ENCODE measurements around the gene GOSR2.

DNA sequence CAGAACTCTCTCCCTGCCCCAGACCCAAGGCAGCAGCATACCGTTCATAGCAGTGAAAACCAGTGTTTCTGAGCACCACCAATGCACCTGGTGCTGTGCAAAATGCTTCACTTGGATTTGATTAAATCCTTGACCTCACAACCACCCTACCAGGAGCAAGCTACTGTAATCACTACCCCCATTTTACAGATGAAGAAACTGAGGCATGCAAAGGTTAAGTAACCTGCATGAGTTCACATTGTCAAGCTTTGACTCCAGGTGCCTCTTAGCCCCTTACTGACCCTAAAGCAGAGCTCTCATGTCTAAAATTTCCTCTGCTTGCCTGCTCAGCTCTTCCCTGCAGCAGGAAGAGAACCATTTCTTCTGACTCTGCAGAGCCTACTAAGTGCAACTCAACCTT, 34.2 kb upstream of the GOSR2 start:
- TF ChIP-seq FOXM1 (IDR thresholded peaks at IDR 0.05; ENCODE audit: borderline replicate concordance) (no peak), ARNT (IDR thresholded peaks at IDR 0.05) (no peak), SP1 (IDR thresholded peaks at IDR 0.05) (no peak), TARDBP (IDR thresholded peaks at IDR 0.05) (no peak), BHLHE40 (IDR thresholded peaks at IDR 0.05; ENCODE audit: borderline replicate concordance) (no peak), NFRKB (IDR thresholded peaks at IDR 0.05) (no peak), ZNF384 (IDR thresholded peaks at IDR 0.05) (no peak)
